Astrocyte (in vitro differentiated cells and primary cell): ENCODE results near the gene FNDC7. TPM values are rescaled to one million over a fixed set of nuclear protein-coding genes. Genes with fewer than 3 reads are reported as not detected.

ENCODE experiments used
- DNase-seq: peaks from one replicate; pipeline ENCODE4 v3.0.0-alpha.2; 2010; ENCODE audit warnings: low read depth
- FAIRE-seq: peaks from 2 replicates; lab custom pipeline; 2011; peaks lifted over from hg19 to GRCh38; lab: Jason Lieb, UNC
- H2AFZ ChIP-seq: 2 replicates; pipeline ENCODE4 v1.6.0; 2012; ENCODE audit warnings: low read depth, low read length, inconsistent platforms
- H3K27ac ChIP-seq: 2 replicates; pipeline ENCODE4 v1.5.1; 2011; ENCODE audit warnings: low read depth, low read length, inconsistent platforms
- H3K27me3 ChIP-seq: 2 replicates; pipeline ENCODE4 v1.6.0; 2011; ENCODE audit warnings: low read length, inconsistent platforms; ENCODE audit not compliant: insufficient read depth
- H3K36me3 ChIP-seq: 2 replicates; pipeline ENCODE4 v1.5.1; 2011; ENCODE audit warnings: low read length, inconsistent platforms; ENCODE audit not compliant: insufficient read depth
- H3K4me1 ChIP-seq: 2 replicates; pipeline ENCODE4 v1.5.1; 2011; ENCODE audit warnings: low read length, inconsistent platforms; ENCODE audit not compliant: insufficient read depth
- H3K4me2 ChIP-seq: 2 replicates; pipeline ENCODE4 v1.6.0; 2012; ENCODE audit warnings: low read length, inconsistent platforms
- H3K4me3 ChIP-seq: 2 replicates; pipeline ENCODE4 v1.5.1; 2011; ENCODE audit warnings: low read depth, mild to moderate bottlenecking, low read length, inconsistent platforms; ENCODE audit not compliant: insufficient read depth
- H3K79me2 ChIP-seq: 2 replicates; pipeline ENCODE4 v1.6.0; 2012; ENCODE audit warnings: mild to moderate bottlenecking, low read length, inconsistent platforms; ENCODE audit not compliant: insufficient read depth
- H3K9ac ChIP-seq: 2 replicates; pipeline ENCODE4 v1.6.0; 2012; ENCODE audit warnings: mild to moderate bottlenecking, low read length, inconsistent platforms
- H3K9me3 ChIP-seq: 2 replicates; pipeline ENCODE4 v1.5.1; 2012; ENCODE audit warnings: low read depth, mild to moderate bottlenecking, low read length, inconsistent platforms; ENCODE audit not compliant: insufficient read depth
- H4K20me1 ChIP-seq: 2 replicates; pipeline ENCODE4 v1.6.0; 2012; ENCODE audit warnings: low read length, inconsistent platforms; ENCODE audit not compliant: insufficient read depth
- H3K27ac Mint-ChIP-seq: one replicate; pipeline ENCODE4 v1.8.0; 2021; ENCODE audit warnings: mild to moderate bottlenecking, mixed read lengths; ENCODE audit not compliant: unreplicated experiment
- H3K27me3 Mint-ChIP-seq: one replicate; pipeline ENCODE4 v1.8.0; 2021; ENCODE audit warnings: low read depth, mixed read lengths; ENCODE audit not compliant: unreplicated experiment
- H3K36me3 Mint-ChIP-seq: one replicate; pipeline ENCODE4 v1.8.0; 2021; ENCODE audit warnings: low read depth, mixed read lengths; ENCODE audit not compliant: unreplicated experiment
- H3K4me1 Mint-ChIP-seq: one replicate; pipeline ENCODE4 v1.8.0; 2021; ENCODE audit warnings: low read depth, mixed read lengths; ENCODE audit not compliant: unreplicated experiment
- H3K4me3 Mint-ChIP-seq: one replicate; pipeline ENCODE4 v1.8.0; 2021; ENCODE audit warnings: mild to moderate bottlenecking, moderate library complexity, mixed read lengths; ENCODE audit not compliant: unreplicated experiment
- H3K9me3 Mint-ChIP-seq: one replicate; pipeline ENCODE4 v1.8.0; 2021; ENCODE audit warnings: mild to moderate bottlenecking, mixed read lengths; ENCODE audit not compliant: unreplicated experiment
- EZH2 ChIP-seq: IDR thresholded peaks from 2 replicates; pipeline ENCODE4 v1.6.1; 2012; ENCODE audit warnings: mild to moderate bottlenecking, low read length, inconsistent platforms; ENCODE audit not compliant: insufficient read depth
- total RNA-seq: library from RNA; stranded (reverse); gene quantifications from 2 replicates; pipeline ENCODE4 v1.2.1, GENCODE V29; 2021
- TF ChIP-seq, protein P1 (sequence below): IDR thresholded peaks from 2 replicates; pipeline ENCODE4 v1.5.1; 2011; ENCODE audit warnings: low read depth, mild to moderate bottlenecking, inconsistent platforms, low read length, moderate library complexity; ENCODE audit not compliant: insufficient read depth

Gene FNDC7
- total RNA-seq, 1 donor from 2014 or later: 0.20 TPM

DNA sequence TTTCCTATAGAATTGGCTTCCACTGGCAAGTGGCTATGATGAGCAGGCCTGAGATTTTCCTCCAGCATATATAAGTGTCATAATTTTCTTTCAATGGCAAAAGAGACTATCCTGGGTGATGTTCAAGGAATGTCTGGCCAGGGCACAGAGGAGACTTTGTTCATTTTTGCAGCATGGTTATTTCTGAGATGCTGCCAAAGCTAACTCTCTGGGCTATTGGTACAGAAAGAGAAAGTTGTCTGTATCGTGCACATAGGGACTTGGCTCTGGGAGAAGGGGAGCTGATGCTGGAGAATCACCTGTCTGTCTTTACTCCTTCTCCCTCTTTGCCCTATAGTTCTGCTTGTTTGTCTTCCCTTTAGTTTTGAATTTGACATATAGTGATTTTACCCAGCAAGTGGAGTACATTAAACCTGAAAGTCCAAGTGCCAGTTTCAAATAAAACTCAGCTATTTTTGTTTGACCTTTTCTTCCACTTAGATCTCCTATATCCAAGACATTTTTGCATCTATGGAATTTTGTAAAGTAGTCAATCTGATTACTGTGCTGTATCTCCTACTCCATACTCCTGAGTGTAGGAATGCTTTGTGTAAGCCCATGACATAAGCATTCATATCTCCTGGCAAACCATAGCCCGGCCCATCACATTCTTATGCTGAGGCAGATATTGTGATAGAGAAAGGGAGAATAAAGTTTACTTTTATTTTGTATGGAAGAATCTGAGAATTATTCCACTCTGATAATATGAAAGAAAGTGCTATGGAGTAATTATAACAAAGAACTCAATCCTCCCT, 3.9 kb downstream of the FNDC7 start:
- Histone ChIP-seq H3K27ac (no peak overlapping the region), H3K27me3 (no peaks in the 10 kb centered on the region), H3K4me2 (peak overlapping the region; percentile 9), H2AFZ (no peak overlapping the region), H3K9ac (no peak overlapping the region), H3K36me3 (no peaks in the 10 kb centered on the region), H4K20me1 (no peaks in the 10 kb centered on the region), H3K4me1 (peaks cover 32% of the 10 kb centered on the region), H3K9me3 (no peaks in the 10 kb centered on the region), H3K4me3 (no peak overlapping the region), H3K79me2 (no peaks in the 10 kb centered on the region)
- H3K27me3 Mint-ChIP-seq: no peaks in the 10 kb centered on the region
- FAIRE-seq: no peak
- H3K9me3 Mint-ChIP-seq: no peaks in the 10 kb centered on the region
- no peak overlapping the region for H3K4me3 Mint-ChIP-seq
- no peaks in the 10 kb centered on the region for H3K36me3 Mint-ChIP-seq
- no peak overlapping the region for H3K27ac Mint-ChIP-seq
- DNase-seq: peak; percentile 26
- TF ChIP-seq, protein P1, sequence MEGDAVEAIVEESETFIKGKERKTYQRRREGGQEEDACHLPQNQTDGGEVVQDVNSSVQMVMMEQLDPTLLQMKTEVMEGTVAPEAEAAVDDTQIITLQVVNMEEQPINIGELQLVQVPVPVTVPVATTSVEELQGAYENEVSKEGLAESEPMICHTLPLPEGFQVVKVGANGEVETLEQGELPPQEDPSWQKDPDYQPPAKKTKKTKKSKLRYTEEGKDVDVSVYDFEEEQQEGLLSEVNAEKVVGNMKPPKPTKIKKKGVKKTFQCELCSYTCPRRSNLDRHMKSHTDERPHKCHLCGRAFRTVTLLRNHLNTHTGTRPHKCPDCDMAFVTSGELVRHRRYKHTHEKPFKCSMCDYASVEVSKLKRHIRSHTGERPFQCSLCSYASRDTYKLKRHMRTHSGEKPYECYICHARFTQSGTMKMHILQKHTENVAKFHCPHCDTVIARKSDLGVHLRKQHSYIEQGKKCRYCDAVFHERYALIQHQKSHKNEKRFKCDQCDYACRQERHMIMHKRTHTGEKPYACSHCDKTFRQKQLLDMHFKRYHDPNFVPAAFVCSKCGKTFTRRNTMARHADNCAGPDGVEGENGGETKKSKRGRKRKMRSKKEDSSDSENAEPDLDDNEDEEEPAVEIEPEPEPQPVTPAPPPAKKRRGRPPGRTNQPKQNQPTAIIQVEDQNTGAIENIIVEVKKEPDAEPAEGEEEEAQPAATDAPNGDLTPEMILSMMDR: no peak
- TF ChIP-seq EZH2: no peak
- H3K4me1 Mint-ChIP-seq: peaks cover 52% of the 10 kb centered on the region

DNA sequence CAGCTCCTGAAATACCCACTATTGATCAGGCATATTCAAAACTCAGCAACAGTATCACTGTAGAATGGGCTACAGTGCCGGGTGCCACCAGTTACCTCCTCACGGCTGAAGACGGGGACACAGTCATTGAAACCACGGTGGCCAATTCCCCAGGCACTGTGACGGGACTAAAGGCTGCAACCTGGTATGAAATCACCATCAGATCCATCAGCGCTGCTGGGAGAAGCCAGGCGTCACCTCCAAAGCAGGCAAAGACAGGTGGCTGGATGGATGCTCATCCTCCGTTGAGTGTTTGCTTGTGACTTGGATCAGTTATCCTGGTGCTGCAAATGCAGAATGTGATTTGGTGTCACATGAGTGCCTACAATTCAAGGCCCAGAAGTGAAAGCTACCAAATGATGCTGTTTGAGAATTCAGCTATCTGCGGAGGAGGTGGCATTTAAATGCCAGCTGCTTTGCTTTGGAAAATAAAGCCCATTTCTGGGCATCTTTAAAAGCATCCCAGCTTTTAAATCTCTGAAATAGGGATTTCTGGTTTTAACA, 5.1 kb downstream of the FNDC7 start:
- no peaks in the 10 kb centered on the region for H3K36me3 Mint-ChIP-seq
- DNase-seq (no peak), FAIRE-seq (no peak)
- peaks cover 28% of the 10 kb centered on the region for H3K4me1 ChIP-seq
- no peaks in the 10 kb centered on the region for H3K79me2 ChIP-seq
- no peaks in the 10 kb centered on the region for H3K9me3 Mint-ChIP-seq
- no peaks in the 10 kb centered on the region for H3K27me3 ChIP-seq
- no peaks in the 10 kb centered on the region for H3K36me3 ChIP-seq
- no peaks in the 10 kb centered on the region for H3K27me3 Mint-ChIP-seq
- H3K27ac Mint-ChIP-seq: no peak overlapping the region
- no peak overlapping the region for H3K4me3 Mint-ChIP-seq
- no peak overlapping the region for H2AFZ ChIP-seq
- no peak overlapping the region for H3K4me2 ChIP-seq
- TF ChIP-seq, protein P1: no peak
- no peak for TF ChIP-seq EZH2
- no peaks in the 10 kb centered on the region for H4K20me1 ChIP-seq
- no peak overlapping the region for H3K4me3 ChIP-seq
- no peaks in the 10 kb centered on the region for H3K9me3 ChIP-seq
- H3K4me1 Mint-ChIP-seq: peaks cover 48% of the 10 kb centered on the region
- no peak overlapping the region for H3K9ac ChIP-seq
- no peak overlapping the region for H3K27ac ChIP-seq
